PC-3 (cell line): ENCODE data around the gene VMAC.

Source experiments
- CTCF ChIP-seq: fragments of 300-600 bp; sonication (generic); conservative IDR thresholded peaks from 2 replicates; pipeline ENCODE4 v1.5.1; 2017; ENCODE audit warnings: antibody characterized with exemption, low read depth, mild to moderate bottlenecking, low read length
- EZH2phosphoT487 ChIP-seq: fragments of 300-600 bp; sonication (generic); IDR thresholded peaks from 2 replicates; pipeline ENCODE4 v1.6.1; 2018; ENCODE audit warnings: mild to moderate bottlenecking, antibody characterized with exemption, low read length, borderline replicate concordance

- TF ChIP-seq EZH2phosphoT487 (no peak), CTCF (no peak)
Observed at GRCh38 chr19:5954293-5954692, 49.6 kb downstream of the VMAC start.
